ENCODE measurements around the gene PHACTR1. TPM values are rescaled to one million over a fixed set of nuclear protein-coding genes. Genes with fewer than 3 reads are reported as not detected.

PHACTR1 gene
- total RNA-seq, 1 donor = 0.43 TPM

DNA sequence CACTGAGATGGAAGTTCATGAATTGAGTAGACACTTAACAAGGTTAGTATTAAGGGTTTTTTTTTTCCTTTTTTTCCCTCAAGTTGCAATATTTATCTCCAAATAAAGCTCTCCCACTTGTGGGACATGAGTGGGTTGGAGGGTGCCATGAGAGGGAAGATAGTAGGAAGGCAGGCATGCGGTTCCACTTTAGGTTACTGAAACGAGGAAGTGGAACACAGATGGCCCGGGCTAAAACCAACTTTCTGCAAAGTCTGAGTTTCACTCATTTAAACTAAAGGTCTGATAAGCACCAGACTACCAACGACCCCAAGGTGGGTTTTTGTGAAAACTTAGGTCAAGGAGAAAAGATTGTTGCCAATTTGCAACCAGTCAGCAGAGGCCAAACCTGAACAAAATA lies 569.6 kb downstream of the PHACTR1 start:
- no peak for DNase-seq (ENCODE audit: low read depth)
- no peak overlapping the region for H3K4me3 ChIP-seq (ENCODE audit: low read depth, low read length)
- no peak for TF ChIP-seq CTCF (IDR thresholded peaks at IDR 0.05; ENCODE audit: insufficient read depth, low read depth, low read length)

DNA sequence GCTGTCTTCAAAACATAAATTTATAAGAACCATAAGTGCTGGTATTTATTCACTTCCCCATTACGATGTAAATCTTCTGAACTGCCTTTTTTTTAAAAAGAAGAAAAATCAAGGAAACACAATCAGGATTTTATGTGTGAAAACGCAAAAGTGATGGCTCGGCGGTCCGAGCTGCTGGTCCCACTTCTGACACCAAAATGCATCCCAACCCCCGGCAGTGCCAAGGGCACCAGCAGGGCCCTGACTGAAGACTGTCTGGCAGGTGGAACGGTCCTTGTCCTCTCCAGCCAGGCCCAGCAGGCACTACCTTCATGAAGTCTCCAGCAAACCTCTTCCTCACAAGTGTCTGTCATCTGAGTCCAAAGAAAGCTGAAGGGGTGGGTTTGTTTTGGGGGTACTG lies 570.5 kb downstream of the PHACTR1 start:
- DNase-seq (ENCODE audit: low read depth) = no peak
- no peak for TF ChIP-seq CTCF (IDR thresholded peaks at IDR 0.05; ENCODE audit: insufficient read depth, low read depth, low read length)
- H3K4me3 ChIP-seq (ENCODE audit: low read depth, low read length) = no peak overlapping the region

DNA sequence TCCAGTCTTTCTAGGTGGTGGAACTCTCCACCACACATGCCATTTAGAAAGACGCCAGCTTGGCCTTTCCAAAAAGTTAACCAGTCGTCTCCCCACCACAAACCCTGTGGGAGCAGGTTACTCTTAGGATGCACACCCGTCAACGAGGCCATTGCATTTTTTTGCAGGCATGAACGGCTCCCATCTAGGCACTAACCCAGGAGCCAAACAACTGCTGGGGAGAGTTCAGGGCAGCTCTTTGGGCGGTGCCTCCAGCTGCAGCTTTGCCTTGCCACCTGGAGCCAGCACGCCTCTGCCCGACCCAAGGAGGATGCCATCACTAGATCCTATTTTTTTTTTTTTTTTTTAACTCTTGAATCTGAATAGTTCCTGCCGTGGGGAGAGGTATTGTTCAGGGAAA lies 571.9 kb downstream of the PHACTR1 start:
- TF ChIP-seq CTCF (IDR thresholded peaks at IDR 0.05; ENCODE audit: insufficient read depth, low read depth, low read length) = no peak
- DNase-seq (ENCODE audit: low read depth) = no peak
- H3K4me3 ChIP-seq (ENCODE audit: low read depth, low read length) = no peak overlapping the region

- TF ChIP-seq CTCF (IDR thresholded peaks at IDR 0.05; ENCODE audit: insufficient read depth, low read depth, low read length) = no peak
- no peak overlapping the region for H3K4me3 ChIP-seq (ENCODE audit: low read depth, low read length)
- no peak for DNase-seq (ENCODE audit: low read depth)
Measured at GRCh38 chr6:13288969-13289391, 572.4 kb downstream of the PHACTR1 start.

DNA sequence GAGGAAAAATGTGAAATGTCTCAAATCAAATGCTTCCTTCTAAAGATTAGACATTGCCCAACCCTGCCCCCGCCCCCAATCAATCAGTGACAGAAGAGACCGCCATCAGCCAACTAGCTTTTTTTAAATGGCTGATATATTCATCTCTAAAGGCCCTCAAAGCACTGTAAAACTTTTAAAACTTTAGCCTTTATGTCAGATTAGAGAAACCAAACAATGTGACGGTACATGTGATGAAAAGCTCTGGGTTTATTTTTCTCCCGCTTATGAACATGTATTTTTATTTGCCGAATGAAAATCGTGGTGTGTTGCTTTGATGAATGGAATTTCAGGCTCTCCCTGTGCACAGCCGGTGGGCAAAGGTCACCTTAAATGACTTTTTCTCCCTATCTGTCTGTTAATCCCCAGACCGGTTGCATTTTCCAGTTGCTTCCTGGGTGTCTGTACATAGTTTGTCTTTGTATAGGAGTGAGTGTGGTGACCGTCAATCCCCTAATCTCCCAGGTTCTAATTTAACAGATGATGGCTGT lies 573.3 kb downstream of the PHACTR1 start:
- DNase-seq (ENCODE audit: low read depth) = peak; percentile 28
- TF ChIP-seq CTCF (IDR thresholded peaks at IDR 0.05; ENCODE audit: insufficient read depth, low read depth, low read length) = no peak
- H3K4me3 ChIP-seq (ENCODE audit: low read depth, low read length) = no peak overlapping the region

- no peak for DNase-seq (ENCODE audit: low read depth)
- H3K4me3 ChIP-seq (ENCODE audit: low read depth, low read length) = no peak overlapping the region
- TF ChIP-seq CTCF (IDR thresholded peaks at IDR 0.05; ENCODE audit: insufficient read depth, low read depth, low read length) = no peak
Measured at GRCh38 chr6:13290335-13290734, 573.8 kb downstream of the PHACTR1 start.

DNA sequence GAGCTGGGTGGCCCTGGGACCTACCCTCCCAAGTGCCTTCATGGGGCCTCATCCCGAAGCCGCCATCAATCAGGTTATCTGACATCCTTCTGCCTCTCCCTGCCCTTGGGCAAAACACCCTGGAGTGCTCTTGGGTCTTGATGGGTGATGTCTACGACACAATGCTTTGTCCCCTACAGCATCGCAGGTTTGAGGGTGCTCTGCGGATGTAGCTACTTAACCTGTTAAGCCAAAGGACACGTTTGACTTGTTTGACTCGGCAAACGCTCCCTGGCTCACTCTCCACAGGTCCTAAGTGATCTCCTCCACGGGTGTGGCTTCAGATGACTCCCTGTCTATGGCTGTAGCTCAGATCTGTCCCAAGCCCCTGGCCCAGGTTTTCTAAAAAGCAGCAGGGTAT lies 576.2 kb downstream of the PHACTR1 start:
- no peak for TF ChIP-seq CTCF (IDR thresholded peaks at IDR 0.05; ENCODE audit: insufficient read depth, low read depth, low read length)
- H3K4me3 ChIP-seq (ENCODE audit: low read depth, low read length) = no peak overlapping the region
- no peak for DNase-seq (ENCODE audit: low read depth)
